Measurements from ENCODE around the gene SMCR8. TPM values are rescaled to one million over a fixed set of nuclear protein-coding genes. Genes with fewer than 3 reads are reported as not detected.

The SMCR8 gene
- total RNA-seq, 4 donors from 2014 or later, result 9.2 to 15.7 (median 12.4) TPM

DNA sequence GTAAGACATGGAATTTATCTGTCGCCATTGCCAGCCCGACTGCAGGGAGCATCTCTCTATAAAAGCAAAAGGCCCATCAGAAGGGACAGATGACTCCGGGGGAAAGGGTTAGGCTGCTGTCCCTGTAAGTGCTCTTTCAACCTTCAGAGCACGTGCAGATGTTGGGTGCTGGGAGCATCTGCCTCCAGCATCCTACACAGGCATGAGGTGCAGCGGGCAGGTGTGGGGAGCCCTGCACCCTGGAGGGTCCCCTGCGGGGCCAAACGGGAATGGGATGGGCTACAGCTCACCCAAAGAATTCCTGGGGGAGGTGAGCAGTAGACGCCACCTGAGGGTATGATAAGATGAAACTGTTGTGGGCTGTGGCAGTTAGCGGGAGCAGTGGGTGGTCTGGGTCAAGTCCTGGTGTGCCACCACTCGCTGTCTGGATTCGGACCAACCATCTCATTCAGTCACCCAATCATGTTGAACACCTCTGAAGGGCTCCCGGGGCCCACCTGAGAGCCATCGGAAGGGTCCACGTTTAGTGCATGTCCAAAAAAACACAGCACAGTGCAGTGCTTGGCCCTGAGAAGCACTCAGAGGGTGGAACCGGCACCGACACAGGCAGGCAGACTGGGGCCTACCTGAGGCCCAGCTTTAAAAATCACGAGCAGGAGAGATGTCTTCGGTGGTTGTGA, 3.8 kb downstream of the SMCR8 start:
- DNase-seq (no peak), ATAC-seq (no peak)
- no peaks in the 10 kb centered on the region for H3K9me3 ChIP-seq
- in situ Hi-C loops (cut with MboI; ENCODE audit: low sequenced_read_pairs in 4 of 4), result loop anchor here in 2 of 4 donors (10.0 kb wide), 2 partner anchors 54 to 94 kb away; partner anchors contain the start of genes LLGL1 (in 1 of the 2) and MIEF2 (in 1 of the 2)
- H3K27me3 ChIP-seq, result no peaks in the 10 kb centered on the region
- peaks cover 0 to 29% of the 10 kb centered on the region in 2 donors for H3K36me3 ChIP-seq
- TF ChIP-seq, protein P1, sequence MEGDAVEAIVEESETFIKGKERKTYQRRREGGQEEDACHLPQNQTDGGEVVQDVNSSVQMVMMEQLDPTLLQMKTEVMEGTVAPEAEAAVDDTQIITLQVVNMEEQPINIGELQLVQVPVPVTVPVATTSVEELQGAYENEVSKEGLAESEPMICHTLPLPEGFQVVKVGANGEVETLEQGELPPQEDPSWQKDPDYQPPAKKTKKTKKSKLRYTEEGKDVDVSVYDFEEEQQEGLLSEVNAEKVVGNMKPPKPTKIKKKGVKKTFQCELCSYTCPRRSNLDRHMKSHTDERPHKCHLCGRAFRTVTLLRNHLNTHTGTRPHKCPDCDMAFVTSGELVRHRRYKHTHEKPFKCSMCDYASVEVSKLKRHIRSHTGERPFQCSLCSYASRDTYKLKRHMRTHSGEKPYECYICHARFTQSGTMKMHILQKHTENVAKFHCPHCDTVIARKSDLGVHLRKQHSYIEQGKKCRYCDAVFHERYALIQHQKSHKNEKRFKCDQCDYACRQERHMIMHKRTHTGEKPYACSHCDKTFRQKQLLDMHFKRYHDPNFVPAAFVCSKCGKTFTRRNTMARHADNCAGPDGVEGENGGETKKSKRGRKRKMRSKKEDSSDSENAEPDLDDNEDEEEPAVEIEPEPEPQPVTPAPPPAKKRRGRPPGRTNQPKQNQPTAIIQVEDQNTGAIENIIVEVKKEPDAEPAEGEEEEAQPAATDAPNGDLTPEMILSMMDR (IDR thresholded peaks at IDR 0.05 in 4 of 5, conservative IDR thresholded peaks at IDR 0.05 in 1 of 5), result no peak
- no peak for TF ChIP-seq POLR2A (IDR thresholded peaks at IDR 0.05)
- H3K4me1 ChIP-seq, result peaks cover 52 to 55% of the 10 kb centered on the region in 2 donors
- intact Hi-C loops (cut with DNase I; ENCODE audit: low total_unique reads), result loop anchor here (10.0 kb wide), 2 partner anchors 344 to 724 kb away; partner anchors contain the start of genes DRC3, PEMT and TOM1L2
- H3K27ac ChIP-seq, result peak overlapping the region in 3 of 4 donors; percentile 10 to 44 (median 30)
- H3K4me3 ChIP-seq, result no peak overlapping the region

DNA sequence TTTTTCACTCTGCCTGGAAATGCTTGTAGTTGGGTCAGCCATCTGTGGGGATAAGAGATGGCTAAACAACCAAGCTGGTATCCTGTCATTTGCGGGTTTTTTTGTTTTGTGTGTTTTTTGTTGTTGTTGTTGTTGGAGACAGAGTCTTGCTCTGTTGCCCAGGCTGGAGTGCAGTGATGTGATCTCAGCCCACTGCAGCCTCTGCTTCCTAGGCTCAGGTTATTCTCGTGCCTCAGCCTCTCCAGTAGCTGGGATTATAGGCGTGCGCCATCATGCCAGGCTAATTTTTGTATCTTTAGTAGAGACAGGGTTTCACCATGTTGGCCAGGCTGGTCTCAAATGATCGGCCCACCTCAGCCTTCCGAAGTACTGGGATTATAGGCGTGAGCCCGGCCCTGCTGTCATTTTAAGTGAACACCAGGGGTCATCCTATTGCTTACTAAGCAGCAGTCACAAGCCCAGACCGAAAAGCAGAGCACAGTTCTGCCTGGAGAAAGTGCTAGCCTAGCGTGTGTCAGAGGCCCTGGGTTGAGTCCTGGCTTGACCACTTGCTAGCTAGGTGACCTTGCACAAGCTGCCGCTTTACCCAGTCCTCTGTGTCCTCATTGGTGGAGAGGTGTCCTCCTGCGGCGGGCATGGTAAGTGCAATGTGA, 4.6 kb downstream of the SMCR8 start:
- Histone ChIP-seq H3K9me3 (no peaks in the 10 kb centered on the region), H3K27ac (no peak overlapping the region), H3K4me1 (peaks cover 48 to 52% of the 10 kb centered on the region in 2 donors), H3K4me3 (no peak overlapping the region), H3K36me3 (peaks cover 0 to 37% of the 10 kb centered on the region in 2 donors), H3K27me3 (no peaks in the 10 kb centered on the region)
- intact Hi-C loops (cut with DNase I; ENCODE audit: low total_unique reads) (loop anchor here (10.0 kb wide), 2 partner anchors 345 to 725 kb away; partner anchors contain the start of genes DRC3, PEMT and TOM1L2), in situ Hi-C loops (cut with MboI; ENCODE audit: low sequenced_read_pairs in 4 of 4) (loop anchor here in 2 of 4 donors (10.0 kb wide), 2 partner anchors 55 to 95 kb away; partner anchors contain the start of genes LLGL1 (in 1 of the 2) and MIEF2 (in 1 of the 2))
- DNase-seq, result no peak
- TF ChIP-seq POLR2A (IDR thresholded peaks at IDR 0.05), result no peak
- TF ChIP-seq, protein P1 (IDR thresholded peaks at IDR 0.05 in 4 of 5, conservative IDR thresholded peaks at IDR 0.05 in 1 of 5), result no peak
- ATAC-seq, result no peak

DNA sequence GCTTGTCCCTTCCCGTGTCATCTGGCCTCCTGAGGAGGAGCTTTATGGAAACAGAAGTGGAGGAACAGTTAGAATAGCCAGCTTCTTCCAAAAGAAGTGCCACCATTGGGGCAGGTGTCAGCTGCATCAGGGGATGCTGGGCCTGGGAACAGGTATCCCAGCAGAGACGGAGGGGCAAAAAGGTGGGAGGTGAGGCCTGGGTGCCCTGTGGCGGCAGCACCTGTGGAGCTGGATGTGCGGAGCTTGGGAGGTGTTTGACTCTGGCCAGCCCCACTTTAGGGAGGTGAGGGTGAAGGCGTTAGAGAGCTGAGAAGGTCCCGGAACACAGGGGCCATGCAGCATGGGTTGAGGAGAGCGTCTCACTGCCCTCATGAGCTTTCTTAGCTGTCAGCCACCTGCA, 5.2 kb downstream of the SMCR8 start:
- peaks cover 48 to 52% of the 10 kb centered on the region in 2 donors for H3K4me1 ChIP-seq
- no peaks in the 10 kb centered on the region for H3K9me3 ChIP-seq
- TF ChIP-seq POLR2A (IDR thresholded peaks at IDR 0.05), result no peak
- TF ChIP-seq, protein P1 (IDR thresholded peaks at IDR 0.05 in 4 of 5, conservative IDR thresholded peaks at IDR 0.05 in 1 of 5), result no peak
- H3K36me3 ChIP-seq, result peaks cover 0 to 43% of the 10 kb centered on the region in 2 donors
- no peaks in the 10 kb centered on the region for H3K27me3 ChIP-seq
- ATAC-seq (no peak), DNase-seq (no peak)
- intact Hi-C loops (cut with DNase I; ENCODE audit: low total_unique reads), result no loop called here
- no peak overlapping the region for H3K27ac ChIP-seq
- H3K4me3 ChIP-seq, result no peak overlapping the region
- in situ Hi-C loops (cut with MboI; ENCODE audit: low sequenced_read_pairs in 4 of 4), result no loop called here

DNA sequence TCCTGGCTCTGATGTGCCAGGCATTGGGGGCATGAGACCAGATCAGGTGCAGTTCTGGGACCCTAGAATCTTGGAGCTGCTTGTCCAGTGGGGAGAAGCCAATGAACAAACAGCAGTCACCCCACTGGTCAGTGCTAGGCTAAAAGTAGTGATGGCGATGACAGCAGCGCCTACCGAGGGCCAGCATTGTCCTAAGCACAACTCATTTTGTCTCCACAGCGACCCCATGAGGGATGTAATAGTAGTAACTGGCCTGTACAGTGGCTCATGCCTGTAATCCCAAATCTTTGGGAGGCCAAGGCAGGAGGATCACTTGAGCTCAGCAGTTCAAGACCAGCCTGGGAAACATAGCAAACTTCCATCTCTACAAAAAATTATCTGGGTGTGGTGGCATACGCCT, 6.2 kb downstream of the SMCR8 start:
- in situ Hi-C loops (cut with MboI; ENCODE audit: low sequenced_read_pairs in 4 of 4) (no loop called here), intact Hi-C loops (cut with DNase I; ENCODE audit: low total_unique reads) (no loop called here)
- DNase-seq (no peak), ATAC-seq (no peak)
- Histone ChIP-seq H3K4me3 (no peak overlapping the region), H3K27ac (no peak overlapping the region), H3K27me3 (no peaks in the 10 kb centered on the region), H3K9me3 (no peaks in the 10 kb centered on the region), H3K36me3 (peaks cover 0 to 50% of the 10 kb centered on the region in 2 donors), H3K4me1 (peaks cover 40 to 45% of the 10 kb centered on the region in 2 donors)
- TF ChIP-seq POLR2A (IDR thresholded peaks at IDR 0.05), result no peak
- TF ChIP-seq, protein P1 (IDR thresholded peaks at IDR 0.05 in 4 of 5, conservative IDR thresholded peaks at IDR 0.05 in 1 of 5), result no peak
